ENCODE data around the gene HEPACAM.

Gene HEPACAM

GRCh38 chr11:124917115-124917637, 18.7 kb downstream of the HEPACAM start:
- DNase-seq (ENCODE audit: low spot score) = no peak
- no peak for TF ChIP-seq CTCF (IDR thresholded peaks at IDR 0.05; ENCODE audit: extremely low read depth, missing control alignments)

GRCh38 chr11:124916370-124916710, 19.5 kb downstream of the HEPACAM start:
- TF ChIP-seq CTCF (IDR thresholded peaks at IDR 0.05; ENCODE audit: extremely low read depth, missing control alignments) = no peak
- no peak for DNase-seq (ENCODE audit: low spot score)

- no peak for DNase-seq (ENCODE audit: low spot score)
- TF ChIP-seq CTCF (IDR thresholded peaks at IDR 0.05; ENCODE audit: extremely low read depth, missing control alignments) = no peak
Measured at GRCh38 chr11:124915541-124916369, 20.1 kb downstream of the HEPACAM start.

- no peak for TF ChIP-seq CTCF (IDR thresholded peaks at IDR 0.05; ENCODE audit: extremely low read depth, missing control alignments)
- no peak for DNase-seq (ENCODE audit: low spot score)
Measured at GRCh38 chr11:124902616-124903015, 33.2 kb downstream of the HEPACAM start.

- TF ChIP-seq CTCF (IDR thresholded peaks at IDR 0.05; ENCODE audit: extremely low read depth, missing control alignments) = no peak
- DNase-seq (ENCODE audit: low spot score) = no peak
Measured at GRCh38 chr11:124900464-124900863, 35.4 kb downstream of the HEPACAM start.

GRCh38 chr11:124899383-124900145, 36.3 kb downstream of the HEPACAM start:
- no peak for TF ChIP-seq CTCF (IDR thresholded peaks at IDR 0.05; ENCODE audit: extremely low read depth, missing control alignments)
- no peak for DNase-seq (ENCODE audit: low spot score)

GRCh38 chr11:124898711-124899110, 37.1 kb downstream of the HEPACAM start:
- no peak for TF ChIP-seq CTCF (IDR thresholded peaks at IDR 0.05; ENCODE audit: extremely low read depth, missing control alignments)
- DNase-seq (ENCODE audit: low spot score) = no peak

Measured in GM20000 (cell line).